Measurements from ENCODE around the gene TLX3.
"Not testable (repeated sequence)": the region's sequence is repeated elsewhere in the genome, so short reads cannot be mapped to it uniquely, and the experiment has no call there.

DNA sequence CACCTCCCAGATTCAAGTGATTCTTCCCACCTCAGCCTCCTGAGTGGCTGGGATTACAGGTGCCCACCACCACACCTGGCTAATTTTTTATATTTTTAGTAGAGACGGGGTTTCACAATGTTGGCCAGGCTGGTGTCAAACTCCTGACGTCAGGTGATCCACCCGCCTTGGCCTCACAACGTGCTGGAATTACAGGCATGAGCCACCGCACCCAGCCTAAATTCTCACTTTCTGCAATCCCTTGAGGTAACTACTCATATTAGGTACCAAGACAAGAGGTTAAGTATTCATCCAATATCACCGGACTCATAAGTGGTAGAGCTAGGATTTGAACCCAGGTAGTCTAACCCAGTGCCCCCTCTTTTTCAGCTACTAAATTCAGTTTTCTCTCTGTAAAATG lies 11.1 kb upstream of the TLX3 start:
- not testable (repeated sequence) for TF ChIP-seq POLR2A (IDR thresholded peaks at IDR 0.05)
- TF ChIP-seq, protein P1, sequence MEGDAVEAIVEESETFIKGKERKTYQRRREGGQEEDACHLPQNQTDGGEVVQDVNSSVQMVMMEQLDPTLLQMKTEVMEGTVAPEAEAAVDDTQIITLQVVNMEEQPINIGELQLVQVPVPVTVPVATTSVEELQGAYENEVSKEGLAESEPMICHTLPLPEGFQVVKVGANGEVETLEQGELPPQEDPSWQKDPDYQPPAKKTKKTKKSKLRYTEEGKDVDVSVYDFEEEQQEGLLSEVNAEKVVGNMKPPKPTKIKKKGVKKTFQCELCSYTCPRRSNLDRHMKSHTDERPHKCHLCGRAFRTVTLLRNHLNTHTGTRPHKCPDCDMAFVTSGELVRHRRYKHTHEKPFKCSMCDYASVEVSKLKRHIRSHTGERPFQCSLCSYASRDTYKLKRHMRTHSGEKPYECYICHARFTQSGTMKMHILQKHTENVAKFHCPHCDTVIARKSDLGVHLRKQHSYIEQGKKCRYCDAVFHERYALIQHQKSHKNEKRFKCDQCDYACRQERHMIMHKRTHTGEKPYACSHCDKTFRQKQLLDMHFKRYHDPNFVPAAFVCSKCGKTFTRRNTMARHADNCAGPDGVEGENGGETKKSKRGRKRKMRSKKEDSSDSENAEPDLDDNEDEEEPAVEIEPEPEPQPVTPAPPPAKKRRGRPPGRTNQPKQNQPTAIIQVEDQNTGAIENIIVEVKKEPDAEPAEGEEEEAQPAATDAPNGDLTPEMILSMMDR (IDR thresholded peaks at IDR 0.05) = not testable (repeated sequence)
